WTC11 (cell line): Measurements from ENCODE around the gene RPEL1.
"Not testable (repeated sequence)": the region's sequence is repeated elsewhere in the genome, so short reads cannot be mapped to it uniquely, and the experiment has no call there.

ENCODE experiments used
- TF ChIP-seq, protein P1 (sequence below): fragments of 200-600 bp; IDR thresholded peaks from 2 replicates; pipeline ENCODE4 v1.8.0; 2022; ENCODE audit warnings: antibody characterized with exemption
- TF ChIP-seq, protein P2 (sequence below): sonication (generic); formaldehyde crosslinking; conservative IDR thresholded peaks from 2 replicates; pipeline ENCODE4 v1.8.1; 2023; ENCODE audit warnings: mild to moderate bottlenecking, low read depth, missing genetic modification reagents, moderate library complexity
- TF ChIP-seq, protein P3 (sequence below): sonication (generic); formaldehyde crosslinking; conservative IDR thresholded peaks from 2 replicates; pipeline ENCODE4 v1.8.1; 2022; ENCODE audit warnings: mild to moderate bottlenecking, missing genetic modification reagents

DNA sequence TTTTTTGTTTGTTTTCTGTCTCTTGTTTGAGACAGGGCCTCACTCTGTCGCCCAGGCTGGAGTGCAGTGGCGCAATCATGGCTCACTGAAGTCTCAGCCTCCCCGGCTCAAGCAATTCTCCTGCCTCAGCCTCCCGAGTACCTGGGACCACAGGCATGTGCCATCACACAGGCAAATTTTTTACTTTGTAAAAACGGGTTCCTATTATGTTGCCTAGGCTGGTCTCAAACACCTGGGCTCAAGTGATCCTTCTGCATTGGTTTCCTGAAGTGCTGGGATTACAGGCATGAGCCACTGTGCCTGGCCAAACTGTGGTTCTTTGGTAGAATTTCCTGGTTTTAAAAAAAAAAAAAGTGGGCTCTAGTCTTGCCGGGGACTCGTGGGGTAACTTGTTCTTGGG, at the start of gene RPEL1:
- TF ChIP-seq, protein P1, sequence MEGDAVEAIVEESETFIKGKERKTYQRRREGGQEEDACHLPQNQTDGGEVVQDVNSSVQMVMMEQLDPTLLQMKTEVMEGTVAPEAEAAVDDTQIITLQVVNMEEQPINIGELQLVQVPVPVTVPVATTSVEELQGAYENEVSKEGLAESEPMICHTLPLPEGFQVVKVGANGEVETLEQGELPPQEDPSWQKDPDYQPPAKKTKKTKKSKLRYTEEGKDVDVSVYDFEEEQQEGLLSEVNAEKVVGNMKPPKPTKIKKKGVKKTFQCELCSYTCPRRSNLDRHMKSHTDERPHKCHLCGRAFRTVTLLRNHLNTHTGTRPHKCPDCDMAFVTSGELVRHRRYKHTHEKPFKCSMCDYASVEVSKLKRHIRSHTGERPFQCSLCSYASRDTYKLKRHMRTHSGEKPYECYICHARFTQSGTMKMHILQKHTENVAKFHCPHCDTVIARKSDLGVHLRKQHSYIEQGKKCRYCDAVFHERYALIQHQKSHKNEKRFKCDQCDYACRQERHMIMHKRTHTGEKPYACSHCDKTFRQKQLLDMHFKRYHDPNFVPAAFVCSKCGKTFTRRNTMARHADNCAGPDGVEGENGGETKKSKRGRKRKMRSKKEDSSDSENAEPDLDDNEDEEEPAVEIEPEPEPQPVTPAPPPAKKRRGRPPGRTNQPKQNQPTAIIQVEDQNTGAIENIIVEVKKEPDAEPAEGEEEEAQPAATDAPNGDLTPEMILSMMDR: not testable (repeated sequence)
- TF ChIP-seq, protein P2, sequence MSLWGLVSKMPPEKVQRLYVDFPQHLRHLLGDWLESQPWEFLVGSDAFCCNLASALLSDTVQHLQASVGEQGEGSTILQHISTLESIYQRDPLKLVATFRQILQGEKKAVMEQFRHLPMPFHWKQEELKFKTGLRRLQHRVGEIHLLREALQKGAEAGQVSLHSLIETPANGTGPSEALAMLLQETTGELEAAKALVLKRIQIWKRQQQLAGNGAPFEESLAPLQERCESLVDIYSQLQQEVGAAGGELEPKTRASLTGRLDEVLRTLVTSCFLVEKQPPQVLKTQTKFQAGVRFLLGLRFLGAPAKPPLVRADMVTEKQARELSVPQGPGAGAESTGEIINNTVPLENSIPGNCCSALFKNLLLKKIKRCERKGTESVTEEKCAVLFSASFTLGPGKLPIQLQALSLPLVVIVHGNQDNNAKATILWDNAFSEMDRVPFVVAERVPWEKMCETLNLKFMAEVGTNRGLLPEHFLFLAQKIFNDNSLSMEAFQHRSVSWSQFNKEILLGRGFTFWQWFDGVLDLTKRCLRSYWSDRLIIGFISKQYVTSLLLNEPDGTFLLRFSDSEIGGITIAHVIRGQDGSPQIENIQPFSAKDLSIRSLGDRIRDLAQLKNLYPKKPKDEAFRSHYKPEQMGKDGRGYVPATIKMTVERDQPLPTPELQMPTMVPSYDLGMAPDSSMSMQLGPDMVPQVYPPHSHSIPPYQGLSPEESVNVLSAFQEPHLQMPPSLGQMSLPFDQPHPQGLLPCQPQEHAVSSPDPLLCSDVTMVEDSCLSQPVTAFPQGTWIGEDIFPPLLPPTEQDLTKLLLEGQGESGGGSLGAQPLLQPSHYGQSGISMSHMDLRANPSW: not testable (repeated sequence)
- TF ChIP-seq, protein P3, sequence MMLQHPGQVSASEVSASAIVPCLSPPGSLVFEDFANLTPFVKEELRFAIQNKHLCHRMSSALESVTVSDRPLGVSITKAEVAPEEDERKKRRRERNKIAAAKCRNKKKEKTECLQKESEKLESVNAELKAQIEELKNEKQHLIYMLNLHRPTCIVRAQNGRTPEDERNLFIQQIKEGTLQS (CRISPR knock-in tag): not testable (repeated sequence)
